Transverse colon (tissue), 4 donors: Measurements from ENCODE around the gene MDH1.

Experiments
- POLR2A ChIP-seq: fragments of 450-650 bp; IDR thresholded peaks from one replicate; pipeline ENCODE4 v1.6.1; 2016; ENCODE audit warnings: antibody characterized with exemption, mild to moderate bottlenecking, moderate library complexity
- POLR2AphosphoS5 ChIP-seq, 3 donors: sonication (generic); formaldehyde crosslinking; IDR thresholded peaks; one replicate each; pipeline ENCODE4 v1.6.1; 2016; ENCODE audit warnings: antibody characterized with exemption in 3 of 3
- TF ChIP-seq, protein P1 (sequence below), 5 experiments: fragments of 200-600 bp in 3 of 5; fragments of 450-650 bp in 2 of 5; sonication (generic) in 3 of 5; IDR thresholded peaks; 1 replicate in 2 of 5; 2 replicates in 3 of 5; pipeline ENCODE4 v1.5.1; 2016 to 2017; ENCODE audit warnings: antibody characterized with exemption in 5 of 5, inconsistent platforms in 3 of 5, mild to moderate bottlenecking in 2 of 5, moderate library complexity in 1 of 5

- TF ChIP-seq, protein P1, sequence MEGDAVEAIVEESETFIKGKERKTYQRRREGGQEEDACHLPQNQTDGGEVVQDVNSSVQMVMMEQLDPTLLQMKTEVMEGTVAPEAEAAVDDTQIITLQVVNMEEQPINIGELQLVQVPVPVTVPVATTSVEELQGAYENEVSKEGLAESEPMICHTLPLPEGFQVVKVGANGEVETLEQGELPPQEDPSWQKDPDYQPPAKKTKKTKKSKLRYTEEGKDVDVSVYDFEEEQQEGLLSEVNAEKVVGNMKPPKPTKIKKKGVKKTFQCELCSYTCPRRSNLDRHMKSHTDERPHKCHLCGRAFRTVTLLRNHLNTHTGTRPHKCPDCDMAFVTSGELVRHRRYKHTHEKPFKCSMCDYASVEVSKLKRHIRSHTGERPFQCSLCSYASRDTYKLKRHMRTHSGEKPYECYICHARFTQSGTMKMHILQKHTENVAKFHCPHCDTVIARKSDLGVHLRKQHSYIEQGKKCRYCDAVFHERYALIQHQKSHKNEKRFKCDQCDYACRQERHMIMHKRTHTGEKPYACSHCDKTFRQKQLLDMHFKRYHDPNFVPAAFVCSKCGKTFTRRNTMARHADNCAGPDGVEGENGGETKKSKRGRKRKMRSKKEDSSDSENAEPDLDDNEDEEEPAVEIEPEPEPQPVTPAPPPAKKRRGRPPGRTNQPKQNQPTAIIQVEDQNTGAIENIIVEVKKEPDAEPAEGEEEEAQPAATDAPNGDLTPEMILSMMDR (IDR thresholded peaks at IDR 0.05) = no peak
- TF ChIP-seq POLR2A (no peak), POLR2AphosphoS5 (IDR thresholded peaks at IDR 0.05) (no peak)
Observed at GRCh38 chr2:63650756-63651155, 62.0 kb downstream of the MDH1 start.
